Measurements from ENCODE around the gene TMEM250. TPM values are rescaled to one million over a fixed set of nuclear protein-coding genes. Genes with fewer than 3 reads are reported as not detected.

TMEM250 gene
- total RNA-seq, 4 donors from 2014 or later = 34.3 to 59.4 (median 43.4) TPM

DNA sequence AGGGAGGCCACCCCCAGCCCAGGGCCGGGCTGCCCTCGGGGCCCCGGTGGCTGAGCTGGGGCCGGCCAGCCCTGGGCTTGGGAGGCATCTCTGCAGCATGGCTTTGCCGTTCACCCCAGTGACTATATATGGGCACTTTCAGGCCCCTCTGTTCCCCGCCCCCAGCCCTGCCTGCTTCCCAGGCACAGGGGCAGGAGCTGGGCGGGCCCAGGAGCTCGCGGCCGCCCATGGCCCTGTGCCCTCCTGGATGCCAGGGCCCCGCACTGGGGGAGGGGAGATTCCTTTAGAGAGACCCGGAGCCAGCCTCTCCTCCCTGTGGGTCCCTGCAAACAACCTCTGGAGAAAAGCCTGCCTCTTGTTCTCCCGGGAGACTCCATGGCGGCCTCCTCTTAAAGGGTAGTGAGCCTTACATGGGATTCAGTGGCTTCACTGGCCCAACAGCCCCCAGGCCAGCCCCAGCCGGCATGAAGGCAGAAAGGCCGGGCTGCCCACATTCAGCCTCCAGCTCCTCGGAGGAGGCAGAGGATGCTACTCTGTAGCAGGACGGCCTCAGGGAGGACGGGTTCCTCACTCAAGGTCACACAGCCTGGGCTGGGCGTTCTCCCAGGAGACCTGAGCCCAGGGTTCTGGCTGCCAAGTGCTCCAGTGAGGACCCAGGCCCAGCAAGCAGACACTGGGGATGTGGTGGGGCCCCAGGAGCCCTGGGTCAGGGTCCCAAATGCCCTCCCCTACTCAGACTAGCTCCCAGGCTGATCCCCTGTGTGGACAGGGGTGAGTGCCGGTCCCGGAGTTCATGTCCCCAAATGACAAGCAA lies 27.7 kb downstream of the TMEM250 start:
- H3K9me3 ChIP-seq = no peaks in the 10 kb centered on the region
- DNase-seq = no peak
- TF ChIP-seq, protein P1, sequence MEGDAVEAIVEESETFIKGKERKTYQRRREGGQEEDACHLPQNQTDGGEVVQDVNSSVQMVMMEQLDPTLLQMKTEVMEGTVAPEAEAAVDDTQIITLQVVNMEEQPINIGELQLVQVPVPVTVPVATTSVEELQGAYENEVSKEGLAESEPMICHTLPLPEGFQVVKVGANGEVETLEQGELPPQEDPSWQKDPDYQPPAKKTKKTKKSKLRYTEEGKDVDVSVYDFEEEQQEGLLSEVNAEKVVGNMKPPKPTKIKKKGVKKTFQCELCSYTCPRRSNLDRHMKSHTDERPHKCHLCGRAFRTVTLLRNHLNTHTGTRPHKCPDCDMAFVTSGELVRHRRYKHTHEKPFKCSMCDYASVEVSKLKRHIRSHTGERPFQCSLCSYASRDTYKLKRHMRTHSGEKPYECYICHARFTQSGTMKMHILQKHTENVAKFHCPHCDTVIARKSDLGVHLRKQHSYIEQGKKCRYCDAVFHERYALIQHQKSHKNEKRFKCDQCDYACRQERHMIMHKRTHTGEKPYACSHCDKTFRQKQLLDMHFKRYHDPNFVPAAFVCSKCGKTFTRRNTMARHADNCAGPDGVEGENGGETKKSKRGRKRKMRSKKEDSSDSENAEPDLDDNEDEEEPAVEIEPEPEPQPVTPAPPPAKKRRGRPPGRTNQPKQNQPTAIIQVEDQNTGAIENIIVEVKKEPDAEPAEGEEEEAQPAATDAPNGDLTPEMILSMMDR (IDR thresholded peaks at IDR 0.05) = no peak
- peak in 1 of 4 donors; percentile 22 for TF ChIP-seq POLR2A (IDR thresholded peaks at IDR 0.05)
- peak overlapping the region; percentile 84 to 98 (median 94) for H3K27ac ChIP-seq
- intact Hi-C loops (cut with DNase I) = no loop called here
- 36 to 100% methylated on average over 2 to 5 of the region's 22 CpGs for WGBS, 2 donors
- no peaks in the 10 kb centered on the region for H3K27me3 ChIP-seq
- H3K36me3 ChIP-seq = no peaks in the 10 kb centered on the region
- H3K4me3 ChIP-seq = peak overlapping the region in 2 of 4 donors; percentile 10 to 45
- H3K4me1 ChIP-seq = peaks cover 33 to 90% (median 74%) of the 10 kb centered on the region in 3 donors

DNA sequence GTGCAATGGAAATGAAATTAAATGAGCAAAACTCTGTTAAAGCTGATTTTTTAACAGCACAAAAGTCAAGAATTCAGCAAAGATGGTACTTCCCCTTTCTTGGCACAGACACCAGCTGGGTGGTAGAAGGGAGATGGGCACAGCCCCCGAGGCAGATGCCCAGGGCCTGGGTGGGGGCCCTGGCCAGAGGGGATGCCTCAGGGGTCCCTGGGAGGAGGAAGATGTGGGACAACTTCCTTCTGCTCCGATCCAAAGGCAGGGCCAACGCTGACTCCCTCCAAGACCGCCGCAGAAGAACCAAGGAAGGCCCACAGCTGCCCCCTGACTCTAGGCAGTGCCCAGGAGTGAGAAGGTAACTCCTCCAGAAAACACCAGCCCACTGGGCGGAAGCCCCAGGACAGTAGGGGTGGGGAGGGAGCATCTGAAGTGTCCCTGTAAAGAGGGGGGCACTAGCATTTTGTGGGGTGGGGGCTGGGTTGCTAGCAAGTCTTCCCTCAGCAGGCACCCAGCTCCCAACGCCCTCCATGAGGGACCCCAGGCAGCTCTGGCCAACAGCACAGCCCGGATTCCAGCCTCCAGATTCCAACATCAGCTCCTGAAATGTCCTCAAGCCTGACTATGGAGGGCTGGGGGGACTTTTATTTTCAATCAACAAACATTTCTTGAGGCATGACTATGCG lies 28.5 kb downstream of the TMEM250 start:
- Histone ChIP-seq H3K36me3 (no peaks in the 10 kb centered on the region), H3K4me3 (peak overlapping the region in 1 of 4 donors; percentile 45), H3K27me3 (no peaks in the 10 kb centered on the region), H3K27ac (peak overlapping the region; percentile 84 to 98 (median 94)), H3K9me3 (no peaks in the 10 kb centered on the region), H3K4me1 (peaks cover 28 to 93% (median 79%) of the 10 kb centered on the region in 3 donors)
- no peak for DNase-seq
- intact Hi-C loops (cut with DNase I) = no loop called here
- WGBS, 2 donors = 51% methylated on average over 2 to 5 of the region's 9 CpGs
- TF ChIP-seq, protein P1 (IDR thresholded peaks at IDR 0.05) = no peak
- no peak for TF ChIP-seq POLR2A (IDR thresholded peaks at IDR 0.05)

DNA sequence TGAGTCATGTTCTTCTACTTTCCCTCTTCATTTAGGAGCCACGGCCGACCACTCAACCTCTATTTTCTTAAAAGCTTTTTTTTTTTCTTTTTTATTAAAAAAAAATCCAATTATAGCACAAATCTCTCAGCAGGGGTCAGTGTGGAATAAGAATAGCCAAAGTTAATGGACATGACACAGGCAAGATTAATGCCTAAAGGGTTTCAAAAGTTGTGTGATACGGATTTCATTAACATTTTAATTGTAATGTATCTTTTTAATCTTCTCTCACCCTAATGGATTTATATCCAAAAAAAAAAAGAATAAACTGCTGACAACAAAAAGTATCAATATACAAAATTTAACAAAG lies 29.0 kb downstream of the TMEM250 start:
- Histone ChIP-seq H3K27ac (peak overlapping the region in 2 of 4 donors; percentile 57 to 97), H3K27me3 (no peaks in the 10 kb centered on the region), H3K4me3 (no peak overlapping the region), H3K36me3 (peaks cover 0 to under 1% (median 0%) of the 10 kb centered on the region in 3 donors), H3K9me3 (no peaks in the 10 kb centered on the region), H3K4me1 (peaks cover 28 to 94% (median 79%) of the 10 kb centered on the region in 3 donors)
- WGBS, 2 donors = 26 to 28% methylated on average over 3 of the region's 3 CpGs
- intact Hi-C loops (cut with DNase I) = no loop called here
- TF ChIP-seq, protein P1 (IDR thresholded peaks at IDR 0.05) = peak in 3 of 6 experiments; percentile 22 to 31 (median 25)
- TF ChIP-seq POLR2A (IDR thresholded peaks at IDR 0.05) = no peak
- no peak for DNase-seq

DNA sequence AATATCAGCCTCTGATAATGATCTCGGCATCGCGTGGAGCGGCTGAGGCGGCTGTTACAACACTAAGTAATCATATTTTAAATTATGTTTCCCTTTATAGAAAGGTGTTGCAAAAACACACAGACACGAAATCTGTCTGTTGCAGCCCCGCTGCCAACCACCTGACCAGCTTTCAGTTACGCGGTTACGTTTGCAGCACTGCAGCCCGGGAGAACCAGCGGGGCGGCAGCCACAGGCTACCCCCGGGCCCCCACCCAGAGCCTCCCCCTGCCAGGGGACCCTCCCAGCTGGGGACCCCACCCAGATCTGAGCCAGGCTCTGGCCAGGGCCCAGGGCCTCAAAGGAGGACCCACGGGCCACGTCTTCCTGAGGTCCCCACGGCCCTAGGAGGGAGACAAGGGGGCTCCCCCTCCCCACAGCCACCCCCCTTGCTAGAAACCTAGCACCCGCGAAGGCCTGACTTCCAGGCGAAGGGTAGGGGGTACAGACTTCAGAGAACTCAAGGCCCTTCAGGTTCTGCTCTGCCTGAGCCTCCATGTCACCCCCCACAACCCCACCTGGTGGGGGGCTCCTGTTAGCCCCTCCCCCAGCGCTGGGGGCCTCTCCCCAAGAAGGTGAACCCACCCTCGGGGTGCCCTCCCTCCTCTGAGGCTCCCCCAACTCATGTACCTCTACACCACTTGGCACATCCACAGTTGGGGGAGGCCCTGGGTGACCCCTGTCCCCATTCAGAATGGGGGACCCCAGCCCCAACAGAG lies 29.6 kb downstream of the TMEM250 start:
- H3K4me3 ChIP-seq = peak overlapping the region in 1 of 4 donors; percentile 31
- intact Hi-C loops (cut with DNase I) = no loop called here
- DNase-seq = no peak
- no peaks in the 10 kb centered on the region for H3K27me3 ChIP-seq
- no peaks in the 10 kb centered on the region for H3K9me3 ChIP-seq
- WGBS, 2 donors = 32 to 76% methylated on average over 6 to 8 of the region's 22 CpGs
- TF ChIP-seq POLR2A (IDR thresholded peaks at IDR 0.05) = no peak
- TF ChIP-seq, protein P1 (IDR thresholded peaks at IDR 0.05) = no peak
- H3K36me3 ChIP-seq = peaks cover 0 to 6% (median 0%) of the 10 kb centered on the region in 3 donors
- peaks cover 28 to 89% (median 79%) of the 10 kb centered on the region in 3 donors for H3K4me1 ChIP-seq
- H3K27ac ChIP-seq = peak overlapping the region in 3 of 4 donors; percentile 57 to 97 (median 72)
